Upper lobe of right lung (tissue), 1 donor: ENCODE measurements around the gene CYBC1. TPM values are rescaled to one million over a fixed set of nuclear protein-coding genes. Genes with fewer than 3 reads are reported as not detected.

Source experiments
- ATAC-seq: fragments of 200-7000 bp; cut with Tn5 transposase; one replicate; pipeline ENCODE4 v1.9.1; 2020; ENCODE audit warnings: mild to moderate bottlenecking, moderate library complexity
- DNase-seq: peaks from one replicate; pipeline ENCODE4 v3.0.0-alpha.2; 2020
- H3K27ac ChIP-seq: fragments of 200-600 bp; one replicate; pipeline ENCODE4 v1.8.0; 2022
- H3K27me3 ChIP-seq: fragments of 200-600 bp; one replicate; pipeline ENCODE4 v1.8.0; 2022; ENCODE audit warnings: mild to moderate bottlenecking
- H3K36me3 ChIP-seq: fragments of 200-600 bp; one replicate; pipeline ENCODE4 v1.8.0; 2022
- H3K4me1 ChIP-seq: fragments of 200-600 bp; one replicate; pipeline ENCODE4 v1.8.0; 2022
- H3K4me3 ChIP-seq: fragments of 200-600 bp; one replicate; pipeline ENCODE4 v1.8.0; 2022; ENCODE audit warnings: mild to moderate bottlenecking
- H3K9me3 ChIP-seq: fragments of 200-600 bp; one replicate; pipeline ENCODE4 v1.8.0; 2022
- CTCF ChIP-seq: fragments of 200-600 bp; IDR thresholded peaks from one replicate; pipeline ENCODE4 v1.8.0; 2022; ENCODE audit warnings: antibody characterized with exemption
- intact Hi-C: fragments of 100-400 bp; cut with DNase I; formaldehyde crosslinking; loops from one replicate; pipeline ENCODE4 v1.11.0; 2022
- total RNA-seq: library from RNA; stranded (reverse); fragmentation: NEBNext Ultra II Directional; extraction: Animal tissue kit (Norgen Biotek cat#: 25700); gene quantifications from one replicate; pipeline ENCODE4 v1.2.1, GENCODE V29; 2021
- donor health status: DM: no; HTN: yes; CAD: no; lungs with severe emphysema.

CYBC1 gene
- total RNA-seq, 1 donor from 2014 or later, result 120 TPM

GRCh38 chr17:82449883-82450356 is 632 bp downstream of the CYBC1 start:
- DNase-seq (no peak), ATAC-seq (no peak)
- peak overlapping the region; percentile 85 for H3K4me3 ChIP-seq
- H3K4me1 ChIP-seq, result peaks cover 40% of the 10 kb centered on the region
- no peaks in the 10 kb centered on the region for H3K27me3 ChIP-seq
- no peaks in the 10 kb centered on the region for H3K36me3 ChIP-seq
- H3K9me3 ChIP-seq, result no peaks in the 10 kb centered on the region
- TF ChIP-seq CTCF, result no peak
- intact Hi-C loops, result no loop called here
- H3K27ac ChIP-seq, result peak overlapping the region; percentile 95

- H3K4me1 ChIP-seq, result peaks cover 40% of the 10 kb centered on the region
- no peaks in the 10 kb centered on the region for H3K27me3 ChIP-seq
- peaks cover 4% of the 10 kb centered on the region for H3K36me3 ChIP-seq
- ATAC-seq (peak; percentile 7), DNase-seq (peak; percentile 67)
- H3K9me3 ChIP-seq, result no peaks in the 10 kb centered on the region
- intact Hi-C loops, result no loop called here
- TF ChIP-seq CTCF, result no peak
- peak overlapping the region; percentile 95 for H3K27ac ChIP-seq
- peak overlapping the region; percentile 85 for H3K4me3 ChIP-seq
Measured at GRCh38 chr17:82449131-82449882, 1.2 kb downstream of the CYBC1 start.

- ATAC-seq (no peak), DNase-seq (no peak)
- Histone ChIP-seq H3K9me3 (no peaks in the 10 kb centered on the region), H3K36me3 (peaks cover 17% of the 10 kb centered on the region), H3K4me3 (no peak overlapping the region), H3K27me3 (no peaks in the 10 kb centered on the region), H3K4me1 (peaks cover 40% of the 10 kb centered on the region), H3K27ac (no peak overlapping the region)
- no peak for TF ChIP-seq CTCF
- intact Hi-C loops, result no loop called here
Measured at GRCh38 chr17:82447876-82448275, 2.7 kb downstream of the CYBC1 start.

- Histone ChIP-seq H3K27me3 (no peaks in the 10 kb centered on the region), H3K4me1 (peaks cover 39% of the 10 kb centered on the region), H3K9me3 (no peaks in the 10 kb centered on the region), H3K27ac (no peak overlapping the region), H3K36me3 (peaks cover 26% of the 10 kb centered on the region), H3K4me3 (no peak overlapping the region)
- no peak for DNase-seq
- no peak for TF ChIP-seq CTCF
- intact Hi-C loops, result no loop called here
- ATAC-seq, result no peak
Measured at GRCh38 chr17:82446649-82447048, 3.9 kb downstream of the CYBC1 start.

- Histone ChIP-seq H3K9me3 (no peaks in the 10 kb centered on the region), H3K4me1 (peaks cover 34% of the 10 kb centered on the region), H3K4me3 (no peak overlapping the region), H3K27me3 (no peaks in the 10 kb centered on the region), H3K36me3 (peaks cover 26% of the 10 kb centered on the region), H3K27ac (peak overlapping the region; percentile 65)
- intact Hi-C loops, result no loop called here
- DNase-seq (no peak), ATAC-seq (no peak)
- TF ChIP-seq CTCF, result no peak
Measured at GRCh38 chr17:82446124-82446523, 4.4 kb downstream of the CYBC1 start.
